ENCODE results near the gene GREB1L. TPM values are rescaled to one million over a fixed set of nuclear protein-coding genes. Genes with fewer than 3 reads are reported as not detected.

Gene GREB1L
- polyA plus RNA-seq, 1 donor (not counting 4 experiments of a cell fraction or from before 2014, with no cell fraction given), result 5.5 TPM

- no peaks in the 10 kb centered on the region for H3K9me1 ChIP-seq (ENCODE audit: control insufficient read depth, extremely low read depth, insufficient read depth, low read length)
- H4K20me1 ChIP-seq (ENCODE audit: control insufficient read depth, extremely low read depth, insufficient read depth, low read length), result no peaks in the 10 kb centered on the region
- no peak overlapping the region for H2AFZ ChIP-seq (ENCODE audit: control insufficient read depth, low read length)
- dilution Hi-C loops (cut with MboI; ENCODE audit: extremely low pct_ligation_motif_present, low sequenced_read_pairs), result no loop called here
- no peaks in the 10 kb centered on the region for H3K4me1 ChIP-seq (ENCODE audit: control insufficient read depth, extremely low read depth, insufficient read depth, low read length)
- no peak overlapping the region for H3K9ac ChIP-seq (ENCODE audit: control insufficient read depth, extremely low read depth, insufficient read depth, low read length)
- no peaks in the 10 kb centered on the region for H3K9me3 ChIP-seq (ENCODE audit: control insufficient read depth, low read depth, low read length)
- no peak overlapping the region for H3K4me3 ChIP-seq (ENCODE audit: control insufficient read depth in 2 of 3, extremely low read depth in 1 of 3, insufficient read depth in 2 of 3, low read depth in 1 of 3, low read length in 3 of 3)
- DNase-seq (ENCODE audit: low read depth, low spot score), result no peak
- no peaks in the 10 kb centered on the region for H3K27me3 ChIP-seq (ENCODE audit: control insufficient read depth, extremely low read depth, insufficient read depth, low read length)
- no peak for TF ChIP-seq CTCF (optimal IDR thresholded peaks at IDR 0.05 in 1 of 3, IDR thresholded peaks at IDR 0.05 in 1 of 3, conservative IDR thresholded peaks at IDR 0.05 in 1 of 3; ENCODE audit: extremely low read depth in 1 of 3, insufficient read depth in 2 of 3, low read length in 3 of 3)
- TF ChIP-seq EZH2 (IDR thresholded peaks at IDR 0.05; ENCODE audit: low read length), result no peak
- no peaks in the 10 kb centered on the region for H3K79me2 ChIP-seq (ENCODE audit: control insufficient read depth, insufficient read depth, low read length)
- H3K27ac ChIP-seq (ENCODE audit: control insufficient read depth, insufficient read depth, low read length), result no peak overlapping the region
- no peak overlapping the region for H3K4me2 ChIP-seq (ENCODE audit: control insufficient read depth, extremely low read depth, insufficient read depth, low read depth, low read length)
- FAIRE-seq, result no peak
- H3K36me3 ChIP-seq (ENCODE audit: control insufficient read depth in 2 of 2, extremely low read depth in 1 of 2, insufficient read depth in 2 of 2, low read length in 2 of 2), result peaks cover 7 to 10% of the 10 kb centered on the region in 2 experiments
Measured at GRCh38 chr18:21526463-21526862, 284.4 kb downstream of the GREB1L start.

GRCh38 chr18:21534327-21534726 lies 292.3 kb downstream of the GREB1L start:
- Histone ChIP-seq H2AFZ (ENCODE audit: control insufficient read depth, low read length) (no peak overlapping the region), H3K4me3 (ENCODE audit: control insufficient read depth in 2 of 3, extremely low read depth in 1 of 3, insufficient read depth in 2 of 3, low read depth in 1 of 3, low read length in 3 of 3) (no peak overlapping the region), H4K20me1 (ENCODE audit: control insufficient read depth, extremely low read depth, insufficient read depth, low read length) (no peaks in the 10 kb centered on the region), H3K9me3 (ENCODE audit: control insufficient read depth, low read depth, low read length) (no peaks in the 10 kb centered on the region), H3K79me2 (ENCODE audit: control insufficient read depth, insufficient read depth, low read length) (no peaks in the 10 kb centered on the region), H3K4me2 (ENCODE audit: control insufficient read depth, extremely low read depth, insufficient read depth, low read depth, low read length) (no peak overlapping the region), H3K9ac (ENCODE audit: control insufficient read depth, extremely low read depth, insufficient read depth, low read length) (no peak overlapping the region), H3K36me3 (ENCODE audit: control insufficient read depth in 2 of 2, extremely low read depth in 1 of 2, insufficient read depth in 2 of 2, low read length in 2 of 2) (peaks cover 4 to 9% of the 10 kb centered on the region in 2 experiments), H3K9me1 (ENCODE audit: control insufficient read depth, extremely low read depth, insufficient read depth, low read length) (no peaks in the 10 kb centered on the region), H3K27me3 (ENCODE audit: control insufficient read depth, extremely low read depth, insufficient read depth, low read length) (no peaks in the 10 kb centered on the region), H3K27ac (ENCODE audit: control insufficient read depth, insufficient read depth, low read length) (no peak overlapping the region), H3K4me1 (ENCODE audit: control insufficient read depth, extremely low read depth, insufficient read depth, low read length) (no peaks in the 10 kb centered on the region)
- DNase-seq (ENCODE audit: low read depth, low spot score), result no peak
- dilution Hi-C loops (cut with MboI; ENCODE audit: extremely low pct_ligation_motif_present, low sequenced_read_pairs), result no loop called here
- TF ChIP-seq EZH2 (IDR thresholded peaks at IDR 0.05; ENCODE audit: low read length), result no peak
- FAIRE-seq, result no peak

GRCh38 chr18:21538230-21538629 lies 296.2 kb downstream of the GREB1L start:
- dilution Hi-C loops (cut with MboI; ENCODE audit: extremely low pct_ligation_motif_present, low sequenced_read_pairs), result no loop called here
- Histone ChIP-seq H3K4me2 (ENCODE audit: control insufficient read depth, extremely low read depth, insufficient read depth, low read depth, low read length) (no peak overlapping the region), H3K9me3 (ENCODE audit: control insufficient read depth, low read depth, low read length) (no peaks in the 10 kb centered on the region), H3K4me3 (ENCODE audit: control insufficient read depth in 2 of 3, extremely low read depth in 1 of 3, insufficient read depth in 2 of 3, low read depth in 1 of 3, low read length in 3 of 3) (no peak overlapping the region), H3K79me2 (ENCODE audit: control insufficient read depth, insufficient read depth, low read length) (no peaks in the 10 kb centered on the region), H3K27me3 (ENCODE audit: control insufficient read depth, extremely low read depth, insufficient read depth, low read length) (no peaks in the 10 kb centered on the region), H2AFZ (ENCODE audit: control insufficient read depth, low read length) (no peak overlapping the region), H3K9ac (ENCODE audit: control insufficient read depth, extremely low read depth, insufficient read depth, low read length) (no peak overlapping the region), H3K27ac (ENCODE audit: control insufficient read depth, insufficient read depth, low read length) (no peak overlapping the region), H3K4me1 (ENCODE audit: control insufficient read depth, extremely low read depth, insufficient read depth, low read length) (no peaks in the 10 kb centered on the region), H3K36me3 (ENCODE audit: control insufficient read depth in 2 of 2, extremely low read depth in 1 of 2, insufficient read depth in 2 of 2, low read length in 2 of 2) (peaks cover 0 to 8% of the 10 kb centered on the region in 2 experiments), H3K9me1 (ENCODE audit: control insufficient read depth, extremely low read depth, insufficient read depth, low read length) (no peaks in the 10 kb centered on the region), H4K20me1 (ENCODE audit: control insufficient read depth, extremely low read depth, insufficient read depth, low read length) (no peaks in the 10 kb centered on the region)
- no peak for TF ChIP-seq EZH2 (IDR thresholded peaks at IDR 0.05; ENCODE audit: low read length)
- TF ChIP-seq CTCF (optimal IDR thresholded peaks at IDR 0.05 in 1 of 3, IDR thresholded peaks at IDR 0.05 in 1 of 3, conservative IDR thresholded peaks at IDR 0.05 in 1 of 3; ENCODE audit: extremely low read depth in 1 of 3, insufficient read depth in 2 of 3, low read length in 3 of 3), result no peak
- FAIRE-seq (no peak), DNase-seq (ENCODE audit: low read depth, low spot score) (no peak)

Measured in keratinocyte (primary cell).